Spleen (tissue), 7 donors: ENCODE measurements around the gene GNL1.

Source experiments
- POLR2A ChIP-seq, 3 donors: fragments of 450-650 bp; IDR thresholded peaks; one replicate each; pipeline ENCODE4 v1.5.1; 2017; ENCODE audit warnings: antibody characterized with exemption in 3 of 3, mild to moderate bottlenecking in 1 of 3
- POLR2AphosphoS5 ChIP-seq, 3 donors: sonication (generic); formaldehyde crosslinking; IDR thresholded peaks; one replicate each; pipeline ENCODE4 v1.5.1; 2017; ENCODE audit warnings: antibody characterized with exemption in 3 of 3
- TF ChIP-seq, protein P1 (sequence below), 11 experiments: fragments of 200-600 bp in 7 of 11; fragments of 450-650 bp in 4 of 11; sonication (generic) in 4 of 11; IDR thresholded peaks in 8 of 11; conservative IDR thresholded peaks in 3 of 11; 1 replicate in 7 of 11; 2 replicates in 4 of 11; pipeline versions ENCODE4 v1.4.0 to v1.8.0; 2016 to 2021; ENCODE audit warnings: antibody characterized with exemption in 11 of 11, inconsistent platforms in 4 of 11, mild to moderate bottlenecking in 1 of 11
- donor health status: DM: no; HTN: no; CAD: no; lungs with moderate emphysema.
- donor health status: DM: no; HTN: no; CAD: no.
- donor health status: DM: no; HTN: no; CAD: no.

GRCh38 chr6:30530014-30530413 is 26.3 kb downstream of the GNL1 start:
- TF ChIP-seq, protein P1, sequence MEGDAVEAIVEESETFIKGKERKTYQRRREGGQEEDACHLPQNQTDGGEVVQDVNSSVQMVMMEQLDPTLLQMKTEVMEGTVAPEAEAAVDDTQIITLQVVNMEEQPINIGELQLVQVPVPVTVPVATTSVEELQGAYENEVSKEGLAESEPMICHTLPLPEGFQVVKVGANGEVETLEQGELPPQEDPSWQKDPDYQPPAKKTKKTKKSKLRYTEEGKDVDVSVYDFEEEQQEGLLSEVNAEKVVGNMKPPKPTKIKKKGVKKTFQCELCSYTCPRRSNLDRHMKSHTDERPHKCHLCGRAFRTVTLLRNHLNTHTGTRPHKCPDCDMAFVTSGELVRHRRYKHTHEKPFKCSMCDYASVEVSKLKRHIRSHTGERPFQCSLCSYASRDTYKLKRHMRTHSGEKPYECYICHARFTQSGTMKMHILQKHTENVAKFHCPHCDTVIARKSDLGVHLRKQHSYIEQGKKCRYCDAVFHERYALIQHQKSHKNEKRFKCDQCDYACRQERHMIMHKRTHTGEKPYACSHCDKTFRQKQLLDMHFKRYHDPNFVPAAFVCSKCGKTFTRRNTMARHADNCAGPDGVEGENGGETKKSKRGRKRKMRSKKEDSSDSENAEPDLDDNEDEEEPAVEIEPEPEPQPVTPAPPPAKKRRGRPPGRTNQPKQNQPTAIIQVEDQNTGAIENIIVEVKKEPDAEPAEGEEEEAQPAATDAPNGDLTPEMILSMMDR (IDR thresholded peaks at IDR 0.05 in 8 of 11, conservative IDR thresholded peaks at IDR 0.05 in 3 of 11) = no peak
- TF ChIP-seq POLR2AphosphoS5 (IDR thresholded peaks at IDR 0.05) = no peak
- TF ChIP-seq POLR2A (IDR thresholded peaks at IDR 0.05) = no peak
